H9 (cell line): ENCODE measurements around the gene ARRDC1. TPM values are rescaled to one million over a fixed set of nuclear protein-coding genes. Genes with fewer than 3 reads are reported as not detected.
A peak's percentile ranks its signal among the peaks of the same experiment; 100 is the strongest.

Source experiments
- DNase-seq: peaks from one replicate; pipeline ENCODE4 v3.0.0-alpha.2; 2017
- H2AFZ ChIP-seq: one replicate; pipeline ENCODE4 v1.6.1; 2013; ENCODE audit warnings: mild to moderate bottlenecking, low read length, control low read depth, moderate library complexity
- H2AK5ac ChIP-seq: 2 replicates; pipeline ENCODE4 v1.6.1; 2013; ENCODE audit warnings: low read length, control low read depth, mixed read lengths; ENCODE audit not compliant: insufficient read length
- H2BK120ac ChIP-seq: one replicate; pipeline ENCODE4 v1.6.1; 2013; ENCODE audit warnings: low read depth, mild to moderate bottlenecking, low read length, control low read depth, inconsistent platforms; ENCODE audit not compliant: poor library complexity, severe bottlenecking
- H2BK12ac ChIP-seq: 2 replicates; pipeline ENCODE4 v1.6.1; 2013; ENCODE audit warnings: low read length, control low read depth, mixed read lengths, low read depth; ENCODE audit not compliant: insufficient read length
- H2BK15ac ChIP-seq: 2 replicates; pipeline ENCODE4 v1.6.1; 2013; ENCODE audit warnings: low read depth, low read length, control low read depth
- H2BK20ac ChIP-seq: one replicate; pipeline ENCODE4 v1.6.1; 2013; ENCODE audit warnings: low read depth, mild to moderate bottlenecking, low read length, control low read depth, inconsistent platforms; ENCODE audit not compliant: poor library complexity, severe bottlenecking
- H2BK5ac ChIP-seq: 2 replicates; pipeline ENCODE4 v1.6.1; 2013; ENCODE audit warnings: low read length, control low read depth, mixed read lengths; ENCODE audit not compliant: insufficient read length
- H3K14ac ChIP-seq: 2 replicates; pipeline ENCODE4 v1.6.1; 2013; ENCODE audit warnings: low read length, control low read depth; ENCODE audit not compliant: insufficient read depth
- H3K18ac ChIP-seq: 2 replicates; pipeline ENCODE4 v1.6.1; 2013; ENCODE audit warnings: low read depth, mild to moderate bottlenecking, mixed read lengths, low read length, control low read depth; ENCODE audit not compliant: insufficient read length
- H3K23ac ChIP-seq: 2 replicates; pipeline ENCODE4 v1.6.1; 2013; ENCODE audit warnings: low read length, control low read depth, mixed read lengths, low read depth; ENCODE audit not compliant: insufficient read length
- H3K23me2 ChIP-seq: 2 replicates; pipeline ENCODE4 v1.6.1; 2013; ENCODE audit warnings: low read depth, mild to moderate bottlenecking, mixed read lengths, low read length, control low read depth; ENCODE audit not compliant: insufficient read length, poor library complexity, severe bottlenecking
- H3K27ac ChIP-seq: 2 replicates; pipeline ENCODE4 v1.5.1; 2013; ENCODE audit warnings: low read length, control low read depth, mixed read lengths, low read depth; ENCODE audit not compliant: insufficient read length
- H3K27me3 ChIP-seq: 2 replicates; pipeline ENCODE4 v1.6.1; 2013; ENCODE audit warnings: low read length, control low read depth, inconsistent platforms; ENCODE audit not compliant: insufficient read depth
- H3K4ac ChIP-seq: 2 replicates; pipeline ENCODE4 v1.6.1; 2013; ENCODE audit warnings: low read depth, mild to moderate bottlenecking, control low read depth, inconsistent platforms, low read length, moderate library complexity
- H3K4me1 ChIP-seq: 2 replicates; pipeline ENCODE4 v1.6.1; 2013; ENCODE audit warnings: low read length, control low read depth, inconsistent platforms; ENCODE audit not compliant: insufficient read depth
- H3K4me2 ChIP-seq: 2 replicates; pipeline ENCODE4 v1.6.1; 2013; ENCODE audit warnings: low read length, control low read depth, mixed read lengths; ENCODE audit not compliant: insufficient read length, insufficient read depth
- H3K56ac ChIP-seq: 2 replicates; pipeline ENCODE4 v1.6.1; 2013; ENCODE audit warnings: low read depth, mild to moderate bottlenecking, mixed read lengths, low read length, control low read depth; ENCODE audit not compliant: insufficient read length
- H3K79me1 ChIP-seq: 2 replicates; pipeline ENCODE4 v1.6.1; 2013; ENCODE audit warnings: low read depth, mild to moderate bottlenecking, moderate library complexity, low read length, control low read depth, inconsistent platforms; ENCODE audit not compliant: insufficient read depth, poor library complexity, severe bottlenecking
- H3K79me2 ChIP-seq: 2 replicates; pipeline ENCODE4 v1.6.1; 2013; ENCODE audit warnings: low read length, control low read depth, inconsistent platforms; ENCODE audit not compliant: insufficient read depth
- H3K9ac ChIP-seq: 2 replicates; pipeline ENCODE4 v1.6.1; 2013; ENCODE audit warnings: low read length, control low read depth, mixed read lengths; ENCODE audit not compliant: insufficient read length; ENCODE audit errors: extremely low read depth
- H3K9me3 ChIP-seq: one replicate; pipeline ENCODE4 v1.6.1; 2013; ENCODE audit warnings: low read depth, low read length, inconsistent platforms; ENCODE audit not compliant: control insufficient read depth
- H3T11ph ChIP-seq: one replicate; pipeline ENCODE4 v1.6.1; 2013; ENCODE audit warnings: mild to moderate bottlenecking, low read length, control low read depth, inconsistent platforms
- H4K20me1 ChIP-seq: one replicate; pipeline ENCODE4 v1.6.1; 2013; ENCODE audit not compliant: control insufficient read depth, insufficient read length, insufficient read depth
- H4K5ac ChIP-seq: 2 replicates; pipeline ENCODE4 v1.6.1; 2013; ENCODE audit warnings: low read depth, mild to moderate bottlenecking, mixed read lengths, low read length, control low read depth; ENCODE audit not compliant: insufficient read length
- H4K8ac ChIP-seq: replicated peaks from 2 replicates; pipeline ENCODE4 v1.6.1; 2013; ENCODE audit warnings: low read length, control low read depth, mixed read lengths, low read depth; ENCODE audit not compliant: insufficient read length
- H4K91ac ChIP-seq: 2 replicates; pipeline ENCODE4 v1.6.1; 2013; ENCODE audit warnings: low read depth, mild to moderate bottlenecking, moderate library complexity, mixed read lengths, low read length, control low read depth; ENCODE audit not compliant: insufficient read length
- H3K27ac Mint-ChIP-seq, 3 experiments: 2 replicates in 2 of 3; 3 replicates in 1 of 3; pipeline ENCODE4 v1.8.0; 2020 to 2021; ENCODE audit warnings: mixed read lengths in 3 of 3, mild to moderate bottlenecking in 1 of 3, moderate library complexity in 1 of 3
- H3K27me3 Mint-ChIP-seq: 2 replicates; pipeline ENCODE4 v1.8.0; 2021; ENCODE audit warnings: low read depth, mild to moderate bottlenecking, moderate library complexity, mixed read lengths
- H3K36me3 Mint-ChIP-seq, 3 experiments: 2 replicates in 2 of 3; 3 replicates in 1 of 3; pipeline ENCODE4 v1.8.0; 2020 to 2021; ENCODE audit warnings: low read depth in 3 of 3, mixed read lengths in 3 of 3; ENCODE audit not compliant: insufficient read depth in 1 of 3
- H3K4me1 Mint-ChIP-seq, 2 experiments: 2 replicates each; pipeline ENCODE4 v1.8.0; 2020; ENCODE audit warnings: mixed read lengths in 2 of 2
- H3K4me3 Mint-ChIP-seq, 2 experiments: 2 replicates in 1 of 2; 3 replicates in 1 of 2; pipeline ENCODE4 v1.8.0; 2020 to 2021; ENCODE audit warnings: mild to moderate bottlenecking in 2 of 2, mixed read lengths in 2 of 2, moderate library complexity in 1 of 2
- H3K9me3 Mint-ChIP-seq, 2 experiments: 2 replicates in 1 of 2; 3 replicates in 1 of 2; pipeline ENCODE4 v1.8.0; 2020; ENCODE audit warnings: mild to moderate bottlenecking in 2 of 2, mixed read lengths in 2 of 2, moderate library complexity in 1 of 2
- WGBS: extraction: QIAGEN DNeasy Blood & Tissue Kit; methylation state at CpG from one replicate; pipeline ENCODE4 v1.1.7; 2013; ENCODE audit warnings: missing lambda C conversion rate, low lambda C conversion rate, mixed read lengths; ENCODE audit not compliant: insufficient read length; ENCODE audit errors: extremely low coverage; 5-methylcytosine and 5-hydroxymethylcytosine counted together
- total RNA-seq: library from RNA; stranded (reverse); gene quantifications from 2 replicates; pipeline ENCODE4 v1.2.1, GENCODE V29; 2021
- TF ChIP-seq, protein P1 (sequence below): fragments of 200-600 bp; sonication (generic); conservative IDR thresholded peaks from 3 replicates; pipeline ENCODE4 v1.8.0; 2021; ENCODE audit warnings: antibody characterized with exemption, mild to moderate bottlenecking

ARRDC1 gene
- total RNA-seq, 1 experiment from 2014 or later: 34.4 TPM

DNA sequence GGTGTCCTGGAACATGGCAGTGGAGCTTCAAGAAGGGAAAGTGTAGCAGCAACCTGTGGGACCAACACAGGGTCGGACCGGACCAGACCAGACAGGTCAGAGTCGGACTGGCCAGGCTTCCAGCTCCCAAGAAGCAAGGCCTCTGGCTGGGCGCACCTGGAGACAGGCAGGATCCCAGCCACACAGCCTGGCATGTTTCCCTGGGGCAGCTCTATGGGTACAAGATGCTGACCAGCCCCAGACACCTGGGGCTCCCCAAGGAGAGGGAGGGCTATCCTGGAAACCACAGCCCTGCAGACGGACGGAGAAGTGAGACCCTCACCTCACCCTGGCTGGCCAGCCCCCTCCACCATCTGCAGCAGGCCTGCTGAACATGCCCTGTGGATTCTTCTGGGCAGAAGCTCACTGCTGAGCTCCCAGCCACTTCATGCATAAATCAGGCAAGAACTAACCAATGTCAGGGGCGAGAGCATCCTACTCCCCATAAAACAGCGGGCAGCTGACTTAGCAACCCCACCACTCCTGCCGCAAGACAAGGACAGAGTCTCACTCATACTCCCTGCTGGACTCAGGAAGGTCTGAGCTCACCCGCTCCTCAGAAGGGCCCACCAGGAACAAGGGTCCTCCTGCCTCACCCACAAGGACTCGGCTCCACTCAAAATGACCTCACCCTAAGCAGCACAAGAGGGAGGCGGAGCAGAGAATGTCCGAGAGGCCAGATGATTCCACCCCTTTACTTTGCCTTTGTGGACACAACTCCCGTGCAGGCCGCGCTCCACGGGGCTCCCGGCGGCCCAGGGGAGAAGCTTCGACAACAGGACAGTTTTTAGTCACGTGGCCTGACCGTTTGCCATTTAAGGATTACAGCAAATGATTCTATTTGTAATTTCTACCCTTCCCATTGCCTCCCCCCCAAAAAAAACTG lies 23.9 kb upstream of the ARRDC1 start:
- no peak overlapping the region for H2BK20ac ChIP-seq
- H3K79me2 ChIP-seq: peaks cover 10% of the 10 kb centered on the region; the same call in 1 of the 2 replicates
- peaks cover 21 to 71% (median 53%) of the 10 kb centered on the region in 3 experiments; a peak in 6 of 7 replicates for H3K36me3 Mint-ChIP-seq
- no peak overlapping the region for H2BK120ac ChIP-seq
- H3T11ph ChIP-seq: no peak overlapping the region
- no peak overlapping the region for H4K91ac ChIP-seq
- H3K27me3 Mint-ChIP-seq: no peaks in the 10 kb centered on the region
- H4K8ac ChIP-seq: no peak overlapping the region
- H4K5ac ChIP-seq: no peak overlapping the region
- TF ChIP-seq, protein P1, sequence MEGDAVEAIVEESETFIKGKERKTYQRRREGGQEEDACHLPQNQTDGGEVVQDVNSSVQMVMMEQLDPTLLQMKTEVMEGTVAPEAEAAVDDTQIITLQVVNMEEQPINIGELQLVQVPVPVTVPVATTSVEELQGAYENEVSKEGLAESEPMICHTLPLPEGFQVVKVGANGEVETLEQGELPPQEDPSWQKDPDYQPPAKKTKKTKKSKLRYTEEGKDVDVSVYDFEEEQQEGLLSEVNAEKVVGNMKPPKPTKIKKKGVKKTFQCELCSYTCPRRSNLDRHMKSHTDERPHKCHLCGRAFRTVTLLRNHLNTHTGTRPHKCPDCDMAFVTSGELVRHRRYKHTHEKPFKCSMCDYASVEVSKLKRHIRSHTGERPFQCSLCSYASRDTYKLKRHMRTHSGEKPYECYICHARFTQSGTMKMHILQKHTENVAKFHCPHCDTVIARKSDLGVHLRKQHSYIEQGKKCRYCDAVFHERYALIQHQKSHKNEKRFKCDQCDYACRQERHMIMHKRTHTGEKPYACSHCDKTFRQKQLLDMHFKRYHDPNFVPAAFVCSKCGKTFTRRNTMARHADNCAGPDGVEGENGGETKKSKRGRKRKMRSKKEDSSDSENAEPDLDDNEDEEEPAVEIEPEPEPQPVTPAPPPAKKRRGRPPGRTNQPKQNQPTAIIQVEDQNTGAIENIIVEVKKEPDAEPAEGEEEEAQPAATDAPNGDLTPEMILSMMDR: no peak
- H3K4me1 ChIP-seq: peaks cover 4% of the 10 kb centered on the region; the same call in 1 of the 2 replicates
- no peak overlapping the region for H3K14ac ChIP-seq
- peaks cover 12% of the 10 kb centered on the region for H3K23me2 ChIP-seq
- no peak overlapping the region for H2BK5ac ChIP-seq
- H3K18ac ChIP-seq: no peak overlapping the region
- no peak overlapping the region for H3K56ac ChIP-seq
- no peaks in the 10 kb centered on the region for H4K20me1 ChIP-seq
- no peak overlapping the region for H2BK12ac ChIP-seq
- peak overlapping the region in 1 of 3 experiments; percentile 27; a peak in 1 of 7 replicates for H3K27ac Mint-ChIP-seq
- no peak overlapping the region for H3K4ac ChIP-seq
- no peaks in the 10 kb centered on the region for H3K27me3 ChIP-seq
- H3K4me1 Mint-ChIP-seq: peaks cover 29 to 40% of the 10 kb centered on the region in 2 experiments
- H3K27ac ChIP-seq: no peak overlapping the region
- H2AK5ac ChIP-seq: no peak overlapping the region
- WGBS: no CpG with 5 or more reads among the region's 22 CpGs
- H3K23ac ChIP-seq: no peak overlapping the region
- no peaks in the 10 kb centered on the region for H3K9me3 ChIP-seq
- no peak overlapping the region for H3K4me2 ChIP-seq
- no peak overlapping the region for H2AFZ ChIP-seq
- peak overlapping the region in 1 of 2 experiments; percentile 34; a peak in 2 of 5 replicates for H3K4me3 Mint-ChIP-seq
- no peak overlapping the region for H3K9ac ChIP-seq
- peaks cover 7% of the 10 kb centered on the region for H3K79me1 ChIP-seq
- no peaks in the 10 kb centered on the region for H3K9me3 Mint-ChIP-seq
- H2BK15ac ChIP-seq: no peak overlapping the region
- DNase-seq: no peak
